HEK293 (cell line): Measurements from ENCODE around the gene ABHD14A.

Experiments
- ZNF140 ChIP-seq: fragments of 450-650 bp; formaldehyde crosslinking; IDR thresholded peaks from 2 replicates; pipeline ENCODE4 v1.5.1; 2016; ENCODE audit warnings: missing biosample characterization, missing genetic modification characterization
- ZNF394 ChIP-seq: fragments of 450-650 bp; formaldehyde crosslinking; IDR thresholded peaks from 2 replicates; pipeline ENCODE4 v1.5.1; 2016; ENCODE audit warnings: missing biosample characterization, missing genetic modification characterization, mild to moderate bottlenecking, moderate library complexity, borderline replicate concordance
- TF ChIP-seq, protein P1 (sequence below): fragments of 450-650 bp; formaldehyde crosslinking; IDR thresholded peaks from 2 replicates; pipeline ENCODE4 v1.5.1; 2016; ENCODE audit warnings: missing biosample characterization, missing genetic modification characterization

- no peak for TF ChIP-seq ZNF394
- TF ChIP-seq, protein P1, sequence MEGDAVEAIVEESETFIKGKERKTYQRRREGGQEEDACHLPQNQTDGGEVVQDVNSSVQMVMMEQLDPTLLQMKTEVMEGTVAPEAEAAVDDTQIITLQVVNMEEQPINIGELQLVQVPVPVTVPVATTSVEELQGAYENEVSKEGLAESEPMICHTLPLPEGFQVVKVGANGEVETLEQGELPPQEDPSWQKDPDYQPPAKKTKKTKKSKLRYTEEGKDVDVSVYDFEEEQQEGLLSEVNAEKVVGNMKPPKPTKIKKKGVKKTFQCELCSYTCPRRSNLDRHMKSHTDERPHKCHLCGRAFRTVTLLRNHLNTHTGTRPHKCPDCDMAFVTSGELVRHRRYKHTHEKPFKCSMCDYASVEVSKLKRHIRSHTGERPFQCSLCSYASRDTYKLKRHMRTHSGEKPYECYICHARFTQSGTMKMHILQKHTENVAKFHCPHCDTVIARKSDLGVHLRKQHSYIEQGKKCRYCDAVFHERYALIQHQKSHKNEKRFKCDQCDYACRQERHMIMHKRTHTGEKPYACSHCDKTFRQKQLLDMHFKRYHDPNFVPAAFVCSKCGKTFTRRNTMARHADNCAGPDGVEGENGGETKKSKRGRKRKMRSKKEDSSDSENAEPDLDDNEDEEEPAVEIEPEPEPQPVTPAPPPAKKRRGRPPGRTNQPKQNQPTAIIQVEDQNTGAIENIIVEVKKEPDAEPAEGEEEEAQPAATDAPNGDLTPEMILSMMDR (tag by site-specific recombination): no peak
- TF ChIP-seq ZNF140 (tag by site-specific recombination): no peak
These were observed 47.5 kb upstream of the ABHD14A start for GRCh38 chr3:51927061-51927977.
